Stomach (tissue), 9 donors: Measurements from ENCODE around the gene TMEM140. TPM values are rescaled to one million over a fixed set of nuclear protein-coding genes. Genes with fewer than 3 reads are reported as not detected.

Experiments
- DNase-seq, 2 donors: peaks; one replicate each; pipeline versions ENCODE4 v3.0.0 to v3.0.0-alpha.2; 2013 to 2019
- H3K27ac ChIP-seq, 5 donors: fragments of 200-600 bp in 4 of 5; sonication (generic) in 4 of 5; one replicate each; pipeline ENCODE4 v1.5.1; 2013 to 2019; ENCODE audit warnings: mild to moderate bottlenecking in 1 of 5, moderate library complexity in 1 of 5
- H3K27me3 ChIP-seq, 3 donors: fragments of 200-600 bp; sonication (generic); one replicate each; pipeline ENCODE4 v1.5.1; 2017 to 2019; ENCODE audit warnings: mixed run types in 1 of 3
- H3K36me3 ChIP-seq, 4 donors: fragments of 200-600 bp; sonication (generic); 1 replicate in 3 of 4; 2 replicates in 1 of 4; pipeline ENCODE4 v1.5.1; 2016 to 2019
- H3K4me1 ChIP-seq, 4 donors: fragments of 200-600 bp; sonication (generic); one replicate each; pipeline ENCODE4 v1.5.1; 2016 to 2019
- H3K4me3 ChIP-seq, 4 donors: fragments of 200-600 bp; sonication (generic) in 3 of 4; one replicate each; pipeline ENCODE4 v1.5.1; 2016 to 2019; ENCODE audit warnings: mild to moderate bottlenecking in 1 of 4
- H3K9me3 ChIP-seq, 4 donors: fragments of 200-600 bp; sonication (generic); one replicate each; pipeline ENCODE4 v1.5.1; 2016 to 2019
- CTCF ChIP-seq, 7 experiments: fragments of 450-650 bp in 4 of 7; fragments of 200-600 bp in 3 of 7; sonication (generic) in 3 of 7; IDR thresholded peaks; one replicate each; pipeline ENCODE4 v1.5.1; 2016 to 2019; ENCODE audit warnings: antibody characterized with exemption in 7 of 7, control low read depth in 2 of 7, mild to moderate bottlenecking in 1 of 7
- EP300 ChIP-seq: sonication (generic); formaldehyde crosslinking; IDR thresholded peaks from one replicate; pipeline ENCODE4 v1.6.1; 2017; ENCODE audit warnings: antibody characterized with exemption
- POLR2A ChIP-seq, 4 donors: fragments of 450-650 bp; IDR thresholded peaks; one replicate each; pipeline ENCODE4 v1.6.1; 2016; ENCODE audit warnings: antibody characterized with exemption in 4 of 4, control low read depth in 2 of 4, mild to moderate bottlenecking in 1 of 4, moderate library complexity in 1 of 4
- POLR2AphosphoS5 ChIP-seq, 3 donors: sonication (generic); formaldehyde crosslinking; IDR thresholded peaks; one replicate each; pipeline ENCODE4 v1.6.1; 2016; ENCODE audit warnings: antibody characterized with exemption in 3 of 3
- WGBS, 5 donors: extraction: QIAGEN DNeasy Blood & Tissue Kit in 3 of 5; methylation state at CpG; one replicate each; pipeline versions ENCODE4 v1.1.5 to v1.1.7; 2013 to 2018; 5-methylcytosine and 5-hydroxymethylcytosine counted together
- intact Hi-C: fragments of 100-400 bp; cut with DNase I; formaldehyde crosslinking; loops from one replicate; pipeline ENCODE4 v1.15.1; 2023; ENCODE audit warnings: low total_unique reads
- polyA plus RNA-seq, 3 donors: library from polyadenylated mRNA; stranded (reverse); fragments of 200-250 nt; gene quantifications; one replicate each; pipeline ENCODE4 v1.2.3, GENCODE V29; 2013
- total RNA-seq, 5 donors: library from RNA; depleted of rRNA; stranded (reverse); fragments of >200 nt; gene quantifications; one replicate each; pipeline versions ENCODE4 v1.1.0 to v1.2.3, GENCODE V29; 2014 to 2016
- donor health status: healthy with polysubstance abuse.
- donor health status: Bipolar disorder and iron deficiency.
- donor health status: healthy.

Gene TMEM140
- total and polyA plus RNA-seq, 8 donors, result 0.89 to 18.7 (median 7.9) TPM

GRCh38 chr7:135178364-135178763, 30.5 kb downstream of the TMEM140 start:
- H3K4me1 ChIP-seq, result peaks cover 5 to 15% (median 10%) of the 10 kb centered on the region in 4 donors
- no peaks in the 10 kb centered on the region for H3K27me3 ChIP-seq
- intact Hi-C loops, result no loop called here
- peak overlapping the region; percentile 78 to 87 (median 82) for H3K27ac ChIP-seq
- H3K9me3 ChIP-seq, result peaks cover 18 to 40% (median 26%) of the 10 kb centered on the region in 4 donors
- H3K36me3 ChIP-seq, result peaks cover 6 to 34% (median 23%) of the 10 kb centered on the region in 4 donors
- H3K4me3 ChIP-seq, result no peak overlapping the region
- DNase-seq, result peak; percentile 74 to 91
- TF ChIP-seq POLR2A (IDR thresholded peaks at IDR 0.05), result no peak
- peak in 2 of 3 donors; percentile 40 to 47 for TF ChIP-seq POLR2AphosphoS5 (IDR thresholded peaks at IDR 0.05)
- 32 to 66% (median 51%) methylated on average over 13 of the region's 13 CpGs for WGBS, 5 donors

- H3K27me3 ChIP-seq, result no peaks in the 10 kb centered on the region
- H3K4me1 ChIP-seq, result peaks cover 5 to 15% (median 10%) of the 10 kb centered on the region in 4 donors
- no peak overlapping the region for H3K4me3 ChIP-seq
- H3K9me3 ChIP-seq, result peaks cover 18 to 45% (median 26%) of the 10 kb centered on the region in 4 donors
- H3K36me3 ChIP-seq, result peaks cover 10 to 45% (median 34%) of the 10 kb centered on the region in 4 donors
- WGBS, 5 donors, result 27 to 58% (median 42%) methylated on average over 8 of the region's 8 CpGs
- intact Hi-C loops, result no loop called here
- H3K27ac ChIP-seq, result peak overlapping the region; percentile 78 to 87 (median 82)
- TF ChIP-seq CTCF (IDR thresholded peaks at IDR 0.05), result no peak
- TF ChIP-seq EP300, result no peak
- TF ChIP-seq POLR2A (IDR thresholded peaks at IDR 0.05), result no peak
- TF ChIP-seq POLR2AphosphoS5 (IDR thresholded peaks at IDR 0.05), result peak; percentile 9 to 68 (median 47)
- DNase-seq, result peak; percentile 80 to 88
Observed at GRCh38 chr7:135179321-135179925, 31.6 kb downstream of the TMEM140 start.

- TF ChIP-seq CTCF (IDR thresholded peaks at IDR 0.05), result no peak
- no peak for TF ChIP-seq EP300
- no peak for TF ChIP-seq POLR2A (IDR thresholded peaks at IDR 0.05)
- TF ChIP-seq POLR2AphosphoS5 (IDR thresholded peaks at IDR 0.05), result no peak
- no peak for DNase-seq
- Histone ChIP-seq H3K9me3 (peaks cover 18 to 45% (median 26%) of the 10 kb centered on the region in 4 donors), H3K36me3 (peaks cover 17 to 52% (median 41%) of the 10 kb centered on the region in 4 donors), H3K27me3 (no peaks in the 10 kb centered on the region), H3K4me3 (no peak overlapping the region), H3K4me1 (peaks cover 5 to 15% (median 10%) of the 10 kb centered on the region in 4 donors), H3K27ac (peak overlapping the region; percentile 78 to 87 (median 82))
- intact Hi-C loops, result no loop called here
- WGBS, 5 donors, result 86 to 97% (median 94%) methylated on average over 5 of the region's 5 CpGs
Observed at GRCh38 chr7:135180122-135180521, 32.2 kb downstream of the TMEM140 start.

- WGBS, 5 donors, result 83 to 95% (median 85%) methylated on average over 3 of the region's 3 CpGs
Observed at GRCh38 chr7:135181261-135181928, 33.5 kb downstream of the TMEM140 start.

More at GRCh38 chr7:135181261-135181928, 33.5 kb downstream of the TMEM140 start:
- Histone ChIP-seq H3K27ac (no peak overlapping the region), H3K9me3 (peaks cover 18 to 45% (median 26%) of the 10 kb centered on the region in 4 donors), H3K36me3 (peaks cover 30 to 64% (median 54%) of the 10 kb centered on the region in 4 donors), H3K4me3 (no peak overlapping the region), H3K4me1 (peaks cover 5 to 15% (median 10%) of the 10 kb centered on the region in 4 donors), H3K27me3 (no peaks in the 10 kb centered on the region)
- no peak for DNase-seq
- TF ChIP-seq POLR2AphosphoS5 (IDR thresholded peaks at IDR 0.05) (no peak), CTCF (IDR thresholded peaks at IDR 0.05) (no peak), POLR2A (IDR thresholded peaks at IDR 0.05) (no peak), EP300 (no peak)
- intact Hi-C loops, result no loop called here
